ENCODE measurements around the gene GSDME. TPM values are rescaled to one million over a fixed set of nuclear protein-coding genes. Genes with fewer than 3 reads are reported as not detected.

Gene GSDME
- total and polyA plus RNA-seq, 8 donors, result 8.3 to 16.6 (median 12.4) TPM

DNA sequence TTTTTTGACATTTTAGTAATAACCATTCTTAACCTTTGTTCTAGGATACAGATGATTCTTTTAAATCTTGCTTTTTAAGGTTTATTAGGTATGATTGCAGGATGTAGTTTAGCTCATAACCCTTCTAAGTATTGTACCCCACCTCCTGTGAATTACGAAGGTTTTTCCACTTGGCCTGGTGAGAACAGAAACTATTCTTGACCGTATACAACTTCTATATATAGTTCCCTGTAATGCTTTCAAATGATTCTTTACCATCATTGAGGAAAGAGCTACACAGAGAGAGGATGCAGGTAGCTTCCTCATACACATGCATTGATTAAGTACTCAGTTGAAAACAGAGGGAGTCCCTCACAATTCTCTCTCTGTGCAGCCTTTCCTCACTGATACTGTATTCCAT is 97.8 kb downstream of the GSDME start:
- intact Hi-C loops (cut with DNase I), result no loop called here
- Histone ChIP-seq H3K27ac (no peak overlapping the region), H3K9me3 (no peaks in the 10 kb centered on the region), H3K36me3 (no peaks in the 10 kb centered on the region), H3K4me3 (no peak overlapping the region), H3K27me3 (no peaks in the 10 kb centered on the region), H3K4me1 (no peaks in the 10 kb centered on the region)
- no peak for DNase-seq
- TF ChIP-seq, protein P1, sequence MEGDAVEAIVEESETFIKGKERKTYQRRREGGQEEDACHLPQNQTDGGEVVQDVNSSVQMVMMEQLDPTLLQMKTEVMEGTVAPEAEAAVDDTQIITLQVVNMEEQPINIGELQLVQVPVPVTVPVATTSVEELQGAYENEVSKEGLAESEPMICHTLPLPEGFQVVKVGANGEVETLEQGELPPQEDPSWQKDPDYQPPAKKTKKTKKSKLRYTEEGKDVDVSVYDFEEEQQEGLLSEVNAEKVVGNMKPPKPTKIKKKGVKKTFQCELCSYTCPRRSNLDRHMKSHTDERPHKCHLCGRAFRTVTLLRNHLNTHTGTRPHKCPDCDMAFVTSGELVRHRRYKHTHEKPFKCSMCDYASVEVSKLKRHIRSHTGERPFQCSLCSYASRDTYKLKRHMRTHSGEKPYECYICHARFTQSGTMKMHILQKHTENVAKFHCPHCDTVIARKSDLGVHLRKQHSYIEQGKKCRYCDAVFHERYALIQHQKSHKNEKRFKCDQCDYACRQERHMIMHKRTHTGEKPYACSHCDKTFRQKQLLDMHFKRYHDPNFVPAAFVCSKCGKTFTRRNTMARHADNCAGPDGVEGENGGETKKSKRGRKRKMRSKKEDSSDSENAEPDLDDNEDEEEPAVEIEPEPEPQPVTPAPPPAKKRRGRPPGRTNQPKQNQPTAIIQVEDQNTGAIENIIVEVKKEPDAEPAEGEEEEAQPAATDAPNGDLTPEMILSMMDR (IDR thresholded peaks at IDR 0.05), result no peak
- no peak for ATAC-seq

DNA sequence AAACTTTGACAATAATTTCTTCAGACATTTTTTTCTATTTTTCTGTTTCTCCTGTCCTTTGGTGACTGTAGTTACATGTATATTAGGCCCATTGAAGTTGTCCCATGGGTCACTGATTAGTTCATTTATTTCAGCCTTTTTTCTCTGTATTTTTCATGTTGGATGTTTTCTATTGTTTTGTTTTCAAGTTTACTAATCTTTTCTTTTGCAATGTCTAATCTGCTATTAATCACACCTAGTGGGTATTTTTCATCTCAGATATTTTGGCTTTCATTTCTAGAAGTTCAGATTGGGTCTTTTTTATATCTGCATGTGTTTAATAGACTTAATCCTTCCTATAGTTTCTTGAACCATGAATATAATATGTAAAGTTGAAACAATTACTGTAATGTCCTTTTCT is 99.3 kb downstream of the GSDME start:
- no peak for DNase-seq
- ATAC-seq, result no peak

DNA sequence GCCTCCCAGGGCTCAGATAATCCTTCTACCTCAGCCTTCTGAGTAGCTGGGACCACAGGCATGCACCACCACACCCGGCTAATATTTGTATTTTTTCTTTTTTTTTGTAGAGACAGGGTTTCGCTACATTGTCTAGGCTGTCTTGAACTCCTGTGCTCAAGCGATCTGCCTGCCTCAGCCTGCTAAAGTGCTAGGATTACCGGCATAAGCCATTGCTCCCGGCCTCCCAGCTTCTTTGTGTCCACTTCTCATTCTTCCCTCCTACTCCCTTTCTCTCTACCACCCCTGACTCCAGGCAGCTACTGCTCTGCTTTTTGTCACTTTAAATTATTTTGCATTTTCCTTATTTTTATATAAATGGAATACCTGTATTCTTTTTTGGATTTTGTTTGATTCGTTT is 100.7 kb downstream of the GSDME start:
- H3K27me3 ChIP-seq, result no peaks in the 10 kb centered on the region
- no peak overlapping the region for H3K27ac ChIP-seq
- no peaks in the 10 kb centered on the region for H3K4me1 ChIP-seq
- TF ChIP-seq, protein P1 (IDR thresholded peaks at IDR 0.05), result no peak
- no peaks in the 10 kb centered on the region for H3K36me3 ChIP-seq
- no peaks in the 10 kb centered on the region for H3K9me3 ChIP-seq
- intact Hi-C loops (cut with DNase I), result no loop called here
- no peak for DNase-seq
- ATAC-seq, result no peak
- no peak overlapping the region for H3K4me3 ChIP-seq

More for the DNA sequence above, 99.3 kb downstream of the GSDME start:
- Histone ChIP-seq H3K9me3 (no peaks in the 10 kb centered on the region), H3K36me3 (no peaks in the 10 kb centered on the region), H3K4me1 (no peaks in the 10 kb centered on the region), H3K27ac (no peak overlapping the region), H3K27me3 (no peaks in the 10 kb centered on the region), H3K4me3 (no peak overlapping the region)
- TF ChIP-seq, protein P1 (IDR thresholded peaks at IDR 0.05), result no peak
- intact Hi-C loops (cut with DNase I), result no loop called here

DNA sequence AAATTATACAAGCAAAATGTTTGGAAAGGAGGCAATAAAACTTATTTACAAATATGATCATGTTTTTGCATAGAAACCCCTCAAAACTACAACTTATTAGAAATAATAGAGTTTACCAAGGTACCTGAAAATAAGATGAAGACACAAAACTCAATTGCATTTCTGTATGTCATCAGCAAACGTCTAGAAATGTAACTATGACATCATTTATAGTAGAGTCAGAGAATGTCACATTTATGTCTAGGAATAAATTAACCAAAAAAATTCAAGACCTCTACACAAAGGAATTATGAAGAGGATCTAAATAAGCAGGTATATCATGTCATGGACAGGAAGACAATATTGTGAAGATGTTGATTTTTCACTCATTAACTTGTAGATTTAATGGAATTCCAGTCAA is 103.0 kb downstream of the GSDME start:
- DNase-seq (no peak), ATAC-seq (no peak)
- H3K9me3 ChIP-seq, result no peaks in the 10 kb centered on the region
- TF ChIP-seq, protein P1 (IDR thresholded peaks at IDR 0.05), result no peak
- intact Hi-C loops (cut with DNase I), result no loop called here
- no peak overlapping the region for H3K4me3 ChIP-seq
- H3K27me3 ChIP-seq, result no peaks in the 10 kb centered on the region
- H3K27ac ChIP-seq, result no peak overlapping the region
- no peaks in the 10 kb centered on the region for H3K36me3 ChIP-seq
- H3K4me1 ChIP-seq, result no peaks in the 10 kb centered on the region

DNA sequence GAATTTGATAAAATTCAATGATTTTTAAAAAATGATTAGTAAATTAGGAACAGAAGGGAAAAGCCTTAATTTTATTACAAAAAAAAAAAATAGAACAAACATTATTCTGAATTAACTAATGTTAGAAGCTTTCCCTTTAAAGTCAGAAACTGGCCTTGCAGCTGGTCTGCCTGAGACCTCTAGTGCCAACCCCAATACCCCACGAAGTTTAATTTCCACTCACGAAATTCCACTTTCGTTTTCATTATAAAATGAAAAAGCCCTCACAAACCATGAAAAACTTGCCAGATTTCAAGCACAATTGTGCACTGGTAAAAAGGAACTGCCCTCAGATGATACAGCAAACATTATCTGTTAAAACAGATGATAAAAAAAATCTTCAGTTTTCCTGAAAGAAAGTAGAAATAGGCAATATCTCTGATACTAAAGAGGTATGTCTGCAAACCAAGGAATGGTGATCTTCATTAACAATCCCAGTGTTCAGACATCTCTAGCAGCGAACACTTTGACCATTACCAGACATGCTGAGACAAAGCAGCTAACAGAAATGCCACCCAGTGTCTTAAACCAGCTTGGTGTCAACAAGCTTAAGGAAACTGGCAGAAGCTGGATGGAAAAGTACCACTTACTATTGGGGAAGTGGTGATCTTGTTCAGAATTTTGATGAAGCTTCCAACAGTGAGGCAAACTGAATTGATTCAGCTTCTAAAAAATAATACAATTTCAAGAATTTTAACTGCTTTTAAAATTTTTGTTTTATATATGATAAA is 103.8 kb downstream of the GSDME start:
- no peaks in the 10 kb centered on the region for H3K27me3 ChIP-seq
- no peaks in the 10 kb centered on the region for H3K36me3 ChIP-seq
- ATAC-seq, result peak; percentile 36
- peak overlapping the region in 1 of 2 donors; percentile 3 for H3K4me3 ChIP-seq
- H3K27ac ChIP-seq, result no peak overlapping the region
- intact Hi-C loops (cut with DNase I), result no loop called here
- no peak for DNase-seq
- H3K9me3 ChIP-seq, result no peaks in the 10 kb centered on the region
- H3K4me1 ChIP-seq, result no peaks in the 10 kb centered on the region
- TF ChIP-seq, protein P1 (IDR thresholded peaks at IDR 0.05), result no peak

Measured in left lung (tissue), 10 donors.